ENCODE data around the gene PPP1R10. TPM values are rescaled to one million over a fixed set of nuclear protein-coding genes. Genes with fewer than 3 reads are reported as not detected.
A peak's percentile ranks its signal among the peaks of the same experiment; 100 is the strongest.

Gene PPP1R10
- total and polyA plus RNA-seq, 2 experiments from 2014 or later, result 23.9 to 32.7 TPM

- in situ Hi-C loops (cut with MboI), result no loop called here
- H2AFZ ChIP-seq, result no peak overlapping the region
- H3K36me3 ChIP-seq (ENCODE audit: low read depth), result peaks cover 51% of the 10 kb centered on the region
- no peak overlapping the region for H3K27ac ChIP-seq
- no peaks in the 10 kb centered on the region for H3K9me2 ChIP-seq (ENCODE audit: insufficient read depth)
- H3K27me3 ChIP-seq (replicated peaks; ENCODE audit: insufficient read depth), result no peaks in the 10 kb centered on the region
- no peak for DNase-seq
- no peak overlapping the region for H3K4me3 ChIP-seq
- H3F3A ChIP-seq (ENCODE audit: insufficient read depth), result no peaks in the 10 kb centered on the region
- peaks cover 43% of the 10 kb centered on the region for H3K79me2 ChIP-seq (ENCODE audit: insufficient read depth)
- no peaks in the 10 kb centered on the region for H3K9me3 ChIP-seq (ENCODE audit: low read depth)
- H3K4me1 ChIP-seq (ENCODE audit: insufficient read depth), result peaks cover 5% of the 10 kb centered on the region
- no peak overlapping the region for H3K4me2 ChIP-seq (ENCODE audit: unreplicated experiment)
- WGBS, 2 experiments (ENCODE audit: low coverage in 1 of 2, low lambda C conversion rate in 2 of 2, missing lambda C conversion rate in 2 of 2), result 98 to 100% methylated on average over 8 of the region's 8 CpGs
- no peak overlapping the region for H3K9ac ChIP-seq
- H4K20me1 ChIP-seq (ENCODE audit: insufficient read depth), result peaks cover 6% of the 10 kb centered on the region; the same call in 1 of the 2 replicates
- TF ChIP-seq EZH2 (IDR thresholded peaks at IDR 0.05; ENCODE audit: insufficient read depth, poor library complexity, severe bottlenecking), result no peak
- TF ChIP-seq EZH2phosphoT487 (IDR thresholded peaks at IDR 0.05; ENCODE audit: insufficient read depth, low read depth), result no peak
These were observed 39.0 kb downstream of the PPP1R10 start for GRCh38 chr6:30578051-30578450.

GRCh38 chr6:30573113-30573512, 43.9 kb downstream of the PPP1R10 start:
- H3K36me3 ChIP-seq (ENCODE audit: low read depth), result peaks cover 7% of the 10 kb centered on the region; the same call in 1 of the 2 replicates
- H3K9me3 ChIP-seq (ENCODE audit: low read depth), result no peaks in the 10 kb centered on the region
- no peak for DNase-seq
- no peak for TF ChIP-seq EZH2phosphoT487 (IDR thresholded peaks at IDR 0.05; ENCODE audit: insufficient read depth, low read depth)
- TF ChIP-seq EZH2 (IDR thresholded peaks at IDR 0.05; ENCODE audit: insufficient read depth, poor library complexity, severe bottlenecking), result no peak
- peak overlapping the region; percentile 88; the same call in 1 of the 2 replicates for H3K4me3 ChIP-seq
- H3K9me2 ChIP-seq (ENCODE audit: insufficient read depth), result no peaks in the 10 kb centered on the region
- H3K79me2 ChIP-seq (ENCODE audit: insufficient read depth), result peaks cover 67% of the 10 kb centered on the region
- H4K20me1 ChIP-seq (ENCODE audit: insufficient read depth), result peaks cover 14% of the 10 kb centered on the region; the same call in 1 of the 2 replicates
- in situ Hi-C loops (cut with MboI), result no loop called here
- no peaks in the 10 kb centered on the region for H3F3A ChIP-seq (ENCODE audit: insufficient read depth)
- no peak overlapping the region for H2AFZ ChIP-seq
- H3K27ac ChIP-seq, result no peak overlapping the region
- peak overlapping the region; percentile 9; the same call in 1 of the 2 replicates for H3K9ac ChIP-seq
- peak overlapping the region; percentile 96 for H3K4me2 ChIP-seq (ENCODE audit: unreplicated experiment)
- no peaks in the 10 kb centered on the region for H3K27me3 ChIP-seq (replicated peaks; ENCODE audit: insufficient read depth)
- H3K4me1 ChIP-seq (ENCODE audit: insufficient read depth), result peaks cover 21% of the 10 kb centered on the region
- WGBS, 2 experiments (ENCODE audit: low coverage in 1 of 2, low lambda C conversion rate in 2 of 2, missing lambda C conversion rate in 2 of 2), result 73% methylated on average over 4 of the region's 4 CpGs

- no peaks in the 10 kb centered on the region for H3F3A ChIP-seq (ENCODE audit: insufficient read depth)
- H3K4me1 ChIP-seq (ENCODE audit: insufficient read depth), result peaks cover 21% of the 10 kb centered on the region
- H3K9me3 ChIP-seq (ENCODE audit: low read depth), result no peaks in the 10 kb centered on the region
- peak overlapping the region; percentile 96 for H3K4me2 ChIP-seq (ENCODE audit: unreplicated experiment)
- no peak for TF ChIP-seq EZH2 (IDR thresholded peaks at IDR 0.05; ENCODE audit: insufficient read depth, poor library complexity, severe bottlenecking)
- DNase-seq, result no peak
- peaks cover 14% of the 10 kb centered on the region; the same call in 1 of the 2 replicates for H4K20me1 ChIP-seq (ENCODE audit: insufficient read depth)
- peaks cover 65% of the 10 kb centered on the region for H3K79me2 ChIP-seq (ENCODE audit: insufficient read depth)
- H3K27me3 ChIP-seq (replicated peaks; ENCODE audit: insufficient read depth), result no peaks in the 10 kb centered on the region
- H3K36me3 ChIP-seq (ENCODE audit: low read depth), result no peaks in the 10 kb centered on the region
- peak overlapping the region; percentile 92 for H3K9ac ChIP-seq
- H3K4me3 ChIP-seq, result peak overlapping the region; percentile 88
- in situ Hi-C loops (cut with MboI), result no loop called here
- H3K27ac ChIP-seq, result peak overlapping the region; percentile 88; the same call in 1 of the 2 replicates
- H3K9me2 ChIP-seq (ENCODE audit: insufficient read depth), result no peaks in the 10 kb centered on the region
- no peak overlapping the region for H2AFZ ChIP-seq
These were observed 44.9 kb downstream of the PPP1R10 start for GRCh38 chr6:30572148-30572547.

- Histone ChIP-seq H3K27me3 (replicated peaks; ENCODE audit: insufficient read depth) (no peaks in the 10 kb centered on the region), H3F3A (ENCODE audit: insufficient read depth) (no peaks in the 10 kb centered on the region), H3K36me3 (ENCODE audit: low read depth) (no peaks in the 10 kb centered on the region), H3K4me1 (ENCODE audit: insufficient read depth) (peaks cover 21% of the 10 kb centered on the region), H3K4me2 (ENCODE audit: unreplicated experiment) (peak overlapping the region; percentile 96), H2AFZ (peak overlapping the region; percentile 96), H3K4me3 (peak overlapping the region; percentile 88), H4K20me1 (ENCODE audit: insufficient read depth) (peaks cover 14% of the 10 kb centered on the region; the same call in 1 of the 2 replicates), H3K79me2 (ENCODE audit: insufficient read depth) (peaks cover 61% of the 10 kb centered on the region), H3K27ac (peak overlapping the region; percentile 88), H3K9ac (peak overlapping the region; percentile 92), H3K9me3 (ENCODE audit: low read depth) (no peaks in the 10 kb centered on the region), H3K9me2 (ENCODE audit: insufficient read depth) (no peaks in the 10 kb centered on the region)
- TF ChIP-seq EZH2phosphoT487 (IDR thresholded peaks at IDR 0.05; ENCODE audit: insufficient read depth, low read depth) (no peak), EZH2 (IDR thresholded peaks at IDR 0.05; ENCODE audit: insufficient read depth, poor library complexity, severe bottlenecking) (no peak)
- DNase-seq, result no peak
- in situ Hi-C loops (cut with MboI), result no loop called here
- WGBS, 2 experiments (ENCODE audit: low coverage in 1 of 2, low lambda C conversion rate in 2 of 2, missing lambda C conversion rate in 2 of 2), result 1% methylated on average over 8 of the region's 8 CpGs
These were observed 45.3 kb downstream of the PPP1R10 start for GRCh38 chr6:30571762-30572082.
